ELR (cell line): ENCODE measurements around the gene SLC6A17.
A peak's percentile ranks its signal among the peaks of the same experiment; 100 is the strongest.

Experiments
- DNase-seq: peaks from one replicate; pipeline ENCODE4 v3.0.0-alpha.2; 2015; ENCODE audit warnings: low read depth

The SLC6A17 gene

DNA sequence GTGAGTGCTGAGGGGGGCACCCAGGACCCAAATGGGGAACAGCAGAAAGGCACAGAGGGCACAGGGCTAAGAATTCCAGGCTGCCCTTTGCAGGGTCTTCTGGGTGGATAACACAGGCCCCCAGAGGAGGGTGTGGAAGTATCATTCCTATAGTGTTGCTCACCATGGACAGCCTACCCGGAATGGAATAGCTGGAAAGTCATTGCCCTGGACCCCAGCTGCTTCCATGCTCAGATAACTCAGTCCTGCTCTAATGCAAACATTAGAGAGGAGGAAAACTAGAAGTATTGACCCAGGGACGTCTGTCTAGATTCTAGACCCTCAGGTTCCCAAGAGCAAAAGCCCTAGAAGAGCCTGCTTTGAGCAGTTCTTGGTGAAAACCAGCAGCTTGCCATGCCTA, 24.7 kb downstream of the SLC6A17 start:
- peak; percentile 16 for DNase-seq

DNA sequence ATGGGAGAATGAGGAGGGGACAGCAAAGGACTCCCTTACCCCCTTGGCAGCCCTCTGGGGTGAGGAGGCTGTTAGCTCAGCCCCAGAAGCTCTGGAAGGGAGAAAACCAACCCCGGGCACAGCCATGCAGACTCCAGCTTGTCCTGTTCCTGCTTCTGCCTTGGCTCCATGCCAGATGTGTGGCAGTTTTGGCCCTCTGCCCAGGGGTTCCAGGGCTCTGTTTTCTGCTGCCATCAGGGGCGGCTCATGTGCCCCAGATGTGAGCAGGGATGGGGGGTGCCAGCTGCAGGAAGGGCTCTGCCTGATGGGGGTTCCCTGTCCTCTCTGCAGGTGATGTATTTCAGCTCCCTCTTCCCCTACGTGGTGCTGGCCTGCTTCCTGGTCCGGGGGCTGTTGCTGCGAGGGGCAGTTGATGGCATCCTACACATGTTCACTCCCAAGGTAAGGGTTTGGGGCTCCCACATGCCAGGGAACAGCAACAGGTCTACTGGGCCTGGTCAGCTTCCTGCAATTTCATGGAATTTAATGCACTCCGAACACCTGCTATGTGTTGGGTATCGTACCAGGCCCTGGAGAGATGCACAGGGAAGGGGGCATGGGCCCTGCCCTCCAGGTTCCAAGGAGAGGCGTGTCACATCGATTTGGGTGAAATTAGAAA, 26.1 kb downstream of the SLC6A17 start:
- no peak for DNase-seq

DNA sequence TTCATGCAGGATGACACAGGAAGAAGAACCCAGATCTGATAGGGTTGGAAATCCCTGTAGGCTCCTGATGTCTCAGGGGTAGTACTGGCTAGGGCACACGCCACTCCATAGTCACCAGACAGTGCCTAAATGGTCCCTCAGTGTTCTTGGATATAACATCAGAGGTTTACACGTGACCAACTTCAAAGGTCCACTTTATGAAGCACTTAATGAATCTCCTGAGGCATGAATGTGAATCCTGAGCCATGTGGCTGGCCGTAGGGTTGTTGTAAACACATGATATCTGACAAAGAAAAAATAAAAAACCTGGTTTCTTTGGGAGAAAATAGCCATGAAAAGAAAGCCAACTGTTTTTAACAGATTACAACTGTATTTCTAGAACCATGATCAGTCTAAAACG, 27.5 kb downstream of the SLC6A17 start:
- no peak for DNase-seq

- DNase-seq: no peak
Measured at GRCh38 chr1:110183642-110184167, 33.4 kb downstream of the SLC6A17 start.

DNA sequence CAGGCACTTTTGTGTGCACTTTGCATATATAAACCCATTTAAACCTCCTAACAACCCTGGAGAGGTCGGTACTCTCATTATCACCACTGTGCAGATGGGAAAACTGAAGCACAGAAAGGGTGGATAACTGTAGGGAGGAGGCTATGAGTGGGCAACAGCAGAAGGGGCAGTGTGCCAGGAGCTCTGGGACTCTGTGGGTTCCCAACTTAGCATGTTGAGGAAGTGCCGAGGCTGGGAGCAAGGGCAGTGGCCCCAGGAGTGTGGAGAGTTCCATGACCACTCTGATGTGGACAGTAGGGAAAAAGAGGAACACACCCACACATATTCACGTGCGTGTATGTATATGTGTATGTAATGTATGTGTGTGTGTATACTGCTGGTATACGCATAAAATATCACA, 34.2 kb downstream of the SLC6A17 start:
- no peak for DNase-seq

- DNase-seq: no peak
Measured at GRCh38 chr1:110185181-110185580, 34.9 kb downstream of the SLC6A17 start.

DNA sequence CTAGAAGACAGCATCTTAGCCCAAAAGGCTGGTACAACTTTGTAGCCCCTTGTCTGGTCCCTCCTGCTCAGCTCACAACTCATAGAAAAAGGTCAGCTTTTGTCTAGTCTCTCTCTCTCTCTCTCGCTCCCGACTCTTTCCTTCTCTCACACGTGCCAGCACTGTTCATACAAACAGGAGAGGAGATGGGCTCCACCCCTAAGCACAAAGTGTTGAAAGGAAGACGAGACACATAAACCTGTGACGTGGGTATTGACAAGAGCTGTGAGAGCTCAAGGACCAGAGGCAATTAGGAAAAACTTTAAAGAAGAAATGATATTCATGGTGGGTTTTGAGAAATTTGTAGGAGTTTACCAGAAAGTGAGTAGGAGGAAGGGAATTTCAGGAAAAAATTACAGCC, 36.3 kb downstream of the SLC6A17 start:
- no peak for DNase-seq

- peak; percentile 15 for DNase-seq
Measured at GRCh38 chr1:110187139-110187890, 37.0 kb downstream of the SLC6A17 start.

- DNase-seq: peak; percentile 70
Measured at GRCh38 chr1:110188035-110188618, 37.8 kb downstream of the SLC6A17 start.

DNA sequence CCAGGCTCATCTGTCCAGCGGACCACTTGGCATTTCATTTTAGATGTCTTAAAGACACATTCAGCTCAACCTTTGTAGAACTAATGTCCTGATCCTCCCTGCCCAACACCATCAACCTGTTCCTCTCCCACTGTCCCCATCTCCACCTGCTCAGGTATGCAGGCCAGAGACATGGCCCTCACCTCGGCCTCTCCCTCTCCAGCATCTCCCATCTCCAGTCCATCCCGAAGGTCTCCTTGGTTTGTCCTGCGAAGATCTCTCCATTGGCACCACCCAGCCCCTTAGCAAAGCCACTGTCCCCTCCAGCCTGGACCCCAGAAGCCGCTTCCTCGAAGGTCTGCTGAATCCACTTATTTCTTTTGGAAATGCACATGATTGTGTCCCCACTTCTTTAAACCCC, 38.9 kb downstream of the SLC6A17 start:
- DNase-seq: no peak

- no peak for DNase-seq
Measured at GRCh38 chr1:110190282-110190929, 40.1 kb downstream of the SLC6A17 start.

DNA sequence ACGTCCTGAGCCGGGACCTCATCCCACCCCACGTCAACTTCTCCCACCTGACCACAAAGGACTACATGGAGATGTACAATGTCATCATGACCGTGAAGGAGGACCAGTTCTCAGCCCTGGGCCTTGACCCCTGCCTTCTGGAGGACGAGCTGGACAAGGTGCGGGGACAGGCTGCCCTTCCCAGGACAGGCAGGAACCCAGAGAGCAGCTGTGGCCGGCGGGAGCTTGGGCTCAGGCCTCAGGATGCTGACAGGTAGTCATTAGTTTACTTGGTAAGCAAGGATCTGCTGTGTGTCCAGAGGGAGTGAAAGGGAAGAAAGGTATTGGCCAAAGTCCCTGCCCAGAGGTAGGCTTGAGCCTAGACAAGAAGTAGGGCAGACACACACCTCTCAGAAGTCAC, 42.2 kb downstream of the SLC6A17 start:
- no peak for DNase-seq

DNA sequence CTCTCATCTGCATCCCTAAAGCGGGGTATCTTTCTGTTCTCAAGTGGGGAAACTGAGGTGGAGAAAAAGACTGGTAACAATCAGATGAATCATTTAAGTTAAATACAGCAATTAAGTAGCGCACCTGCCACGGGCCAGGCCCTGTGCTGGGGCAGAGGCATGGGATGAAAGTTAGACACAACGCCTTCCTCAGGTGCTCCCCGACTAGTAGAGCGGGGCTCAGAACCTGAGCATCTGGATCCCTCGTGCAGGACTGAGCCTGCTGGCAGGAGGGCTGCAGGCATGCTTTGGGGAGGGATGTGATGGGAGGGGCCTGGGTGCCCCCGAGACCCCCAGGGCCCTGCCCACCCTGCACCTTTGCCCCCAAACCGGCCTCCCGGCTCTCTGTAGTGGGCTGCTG, 44.9 kb downstream of the SLC6A17 start:
- DNase-seq: no peak

DNA sequence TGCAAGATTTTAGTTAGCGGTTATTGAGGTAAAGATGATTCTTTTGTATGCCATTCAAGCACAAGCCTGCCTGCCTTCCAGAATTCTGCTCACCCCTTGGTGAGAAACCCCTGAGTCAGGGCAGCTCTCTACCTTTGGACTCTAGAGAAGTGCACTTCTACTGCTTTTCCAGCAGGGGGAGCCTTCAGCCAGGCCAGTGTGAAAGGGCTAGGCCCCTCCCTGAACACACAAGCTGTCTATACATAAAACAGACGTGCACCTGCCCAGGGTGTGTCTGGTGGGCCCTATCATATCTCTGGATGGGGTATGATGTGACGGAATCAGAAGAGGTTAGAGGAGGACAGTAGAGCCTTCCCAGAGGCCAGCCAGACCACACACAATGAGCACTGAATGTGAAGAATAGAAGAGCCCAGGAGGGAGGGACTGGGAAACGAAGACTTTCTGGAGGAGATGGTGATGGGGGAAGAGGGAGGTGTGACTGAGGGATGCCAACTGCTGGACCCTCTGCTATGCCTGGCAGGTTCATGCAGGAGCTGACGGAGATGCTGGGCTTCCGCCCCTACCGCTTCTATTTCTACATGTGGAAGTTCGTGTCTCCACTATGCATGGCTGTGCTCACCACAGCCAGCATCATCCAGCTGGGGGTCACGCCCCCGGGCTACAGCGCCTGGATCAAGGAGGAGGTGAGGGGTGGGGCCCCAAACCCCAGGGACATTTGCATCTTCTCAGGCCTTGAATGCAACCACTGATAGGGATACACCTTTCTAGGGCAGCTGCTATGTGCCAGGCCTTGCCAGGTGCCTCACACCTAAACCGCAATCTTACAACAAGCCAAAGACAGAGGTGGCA, 46.8 kb downstream of the SLC6A17 start:
- DNase-seq: peak; percentile 75

DNA sequence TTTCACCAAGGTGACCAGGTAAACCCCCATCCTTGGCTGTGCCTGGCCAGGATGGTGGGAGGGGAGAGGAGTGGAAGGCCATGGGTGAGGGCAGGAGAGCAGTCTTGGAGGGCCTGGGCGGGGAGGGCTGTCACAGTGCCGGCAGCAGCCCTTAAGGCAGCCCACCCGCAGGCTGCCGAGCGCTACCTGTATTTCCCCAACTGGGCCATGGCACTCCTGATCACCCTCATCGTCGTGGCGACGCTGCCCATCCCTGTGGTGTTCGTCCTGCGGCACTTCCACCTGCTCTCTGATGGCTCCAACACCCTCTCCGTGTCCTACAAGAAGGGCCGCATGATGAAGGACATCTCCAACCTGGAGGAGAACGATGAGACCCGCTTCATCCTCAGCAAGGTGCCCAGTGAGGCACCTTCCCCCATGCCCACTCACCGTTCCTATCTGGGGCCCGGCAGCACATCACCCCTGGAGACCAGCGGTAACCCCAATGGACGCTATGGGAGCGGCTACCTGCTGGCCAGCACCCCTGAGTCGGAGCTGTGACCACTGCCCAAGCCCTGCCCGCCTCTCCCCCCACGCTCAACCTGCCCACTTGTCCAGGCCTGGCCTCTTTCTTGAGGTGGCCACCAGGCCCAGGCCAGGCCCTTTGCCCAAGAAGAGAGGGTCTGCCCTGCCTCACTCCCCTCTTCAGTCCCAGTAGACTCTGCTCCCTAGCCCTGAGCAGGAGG, 47.8 kb downstream of the SLC6A17 start:
- no peak for DNase-seq

- DNase-seq: no peak
Measured at GRCh38 chr1:110198746-110199145, 48.5 kb downstream of the SLC6A17 start.

DNA sequence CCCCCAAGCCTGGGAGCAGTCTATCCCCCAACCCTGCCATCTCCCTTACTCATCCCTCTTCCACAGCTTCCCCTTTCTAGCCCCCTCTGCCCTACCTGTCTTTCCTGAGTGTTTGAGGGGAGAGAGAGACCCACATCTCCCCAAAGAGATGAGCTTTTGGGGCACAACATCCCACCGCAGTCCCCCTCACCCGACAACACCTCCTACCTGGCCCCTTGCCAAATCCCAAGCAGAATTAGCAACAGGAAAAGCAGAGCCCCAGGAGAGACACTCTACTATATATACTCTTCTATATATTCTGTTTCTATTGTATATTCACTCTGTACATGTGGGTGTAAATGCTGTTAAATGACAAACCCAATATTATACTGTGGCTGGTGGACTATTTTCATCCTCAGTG, 49.9 kb downstream of the SLC6A17 start:
- no peak for DNase-seq

- DNase-seq: peak; percentile 44
Measured at GRCh38 chr1:110200666-110201065, 50.4 kb downstream of the SLC6A17 start.

GRCh38 chr1:110201157-110201825, 51.0 kb downstream of the SLC6A17 start:
- DNase-seq: no peak

DNA sequence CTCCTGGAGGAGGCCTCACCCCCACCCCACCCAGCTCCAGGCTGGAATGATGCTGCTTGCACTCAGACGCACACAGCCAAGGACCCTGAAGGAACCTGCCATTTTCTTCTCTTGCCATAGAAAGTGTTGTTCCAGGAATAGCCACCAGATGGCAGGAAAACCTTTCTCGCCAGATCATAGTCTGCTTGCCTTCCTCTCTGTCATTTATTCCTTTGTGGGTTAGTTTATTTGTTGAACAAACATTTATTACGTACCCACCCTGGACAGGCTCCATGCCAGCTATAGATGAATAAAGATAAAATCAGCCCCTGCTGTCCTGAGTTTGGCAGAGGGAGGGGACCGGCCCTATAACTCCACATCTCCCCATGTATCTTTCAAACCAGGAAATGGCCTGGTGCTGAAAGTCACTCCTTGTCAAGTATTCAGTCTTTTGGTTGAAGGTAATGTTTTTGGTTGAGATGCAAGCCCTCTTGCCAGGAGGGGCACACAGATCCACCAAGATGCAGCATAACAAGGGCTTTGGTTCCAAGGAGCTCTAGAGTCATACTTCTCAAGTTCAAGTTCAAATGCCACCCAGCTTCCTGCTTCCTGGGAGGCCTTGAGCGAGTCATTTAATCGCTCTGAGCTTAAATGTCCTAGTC, 52.8 kb downstream of the SLC6A17 start:
- peak; percentile 75 for DNase-seq
